LoVo (cell line): ENCODE measurements around the gene MVP.
"Not testable (repeated sequence)": the region's sequence is repeated elsewhere in the genome, so short reads cannot be mapped to it uniquely, and the experiment has no call there.

Experiments
- DNase-seq: peaks from one replicate; pipeline ENCODE4 v3.0.0-alpha.2; 2016; ENCODE audit warnings: low spot score

The MVP gene

GRCh38 chr16:29842732-29843346 is 22.6 kb downstream of the MVP start:
- no peak for DNase-seq

- no peak for DNase-seq
Observed at GRCh38 chr16:29843931-29844330, 23.7 kb downstream of the MVP start.

GRCh38 chr16:29844575-29845331 is 24.5 kb downstream of the MVP start:
- no peak for DNase-seq

GRCh38 chr16:29845656-29846055 is 25.4 kb downstream of the MVP start:
- no peak for DNase-seq

GRCh38 chr16:29848420-29849297 is 28.4 kb downstream of the MVP start:
- DNase-seq, result peak; percentile 38

- DNase-seq, result no peak
Observed at GRCh38 chr16:29849505-29849904, 29.2 kb downstream of the MVP start.

- DNase-seq, result no peak
Observed at GRCh38 chr16:29850998-29851397, 30.7 kb downstream of the MVP start.

- DNase-seq, result no peak
Observed at GRCh38 chr16:29852654-29853053, 32.4 kb downstream of the MVP start.

GRCh38 chr16:29854520-29855100 is 34.3 kb downstream of the MVP start:
- no peak for DNase-seq

GRCh38 chr16:29857133-29857760 is 37.0 kb downstream of the MVP start:
- no peak for DNase-seq

- DNase-seq, result no peak
Observed at GRCh38 chr16:29858149-29858849, 38.0 kb downstream of the MVP start.

- no peak for DNase-seq
Observed at GRCh38 chr16:29858974-29859373, 38.7 kb downstream of the MVP start.

- DNase-seq, result no peak
Observed at GRCh38 chr16:29860218-29860617, 40.0 kb downstream of the MVP start.

- peak; percentile 38 for DNase-seq
Observed at GRCh38 chr16:29862383-29862883, 42.2 kb downstream of the MVP start.

- peak; percentile 98 for DNase-seq
Observed at GRCh38 chr16:29862884-29863668, 42.8 kb downstream of the MVP start, which contains the start of gene CDIPT. Gene CDIPT (minus strand): TSS chr16:29863226. CDS start chr16:29862857, 369 bp downstream.

GRCh38 chr16:29863669-29863984 is 43.4 kb downstream of the MVP start:
- no peak for DNase-seq

- no peak for DNase-seq
Observed at GRCh38 chr16:29864205-29864604, 43.9 kb downstream of the MVP start.

GRCh38 chr16:29868396-29869009 is 48.2 kb downstream of the MVP start:
- DNase-seq, result no peak

- not testable (repeated sequence) for DNase-seq
Observed at GRCh38 chr16:29869067-29869466, 48.8 kb downstream of the MVP start.
